Measurements from ENCODE around the gene TM4SF4. TPM values are rescaled to one million over a fixed set of nuclear protein-coding genes. Genes with fewer than 3 reads are reported as not detected.

The TM4SF4 gene
- total RNA-seq, 1 donor from 2014 or later: 0.67 TPM

DNA sequence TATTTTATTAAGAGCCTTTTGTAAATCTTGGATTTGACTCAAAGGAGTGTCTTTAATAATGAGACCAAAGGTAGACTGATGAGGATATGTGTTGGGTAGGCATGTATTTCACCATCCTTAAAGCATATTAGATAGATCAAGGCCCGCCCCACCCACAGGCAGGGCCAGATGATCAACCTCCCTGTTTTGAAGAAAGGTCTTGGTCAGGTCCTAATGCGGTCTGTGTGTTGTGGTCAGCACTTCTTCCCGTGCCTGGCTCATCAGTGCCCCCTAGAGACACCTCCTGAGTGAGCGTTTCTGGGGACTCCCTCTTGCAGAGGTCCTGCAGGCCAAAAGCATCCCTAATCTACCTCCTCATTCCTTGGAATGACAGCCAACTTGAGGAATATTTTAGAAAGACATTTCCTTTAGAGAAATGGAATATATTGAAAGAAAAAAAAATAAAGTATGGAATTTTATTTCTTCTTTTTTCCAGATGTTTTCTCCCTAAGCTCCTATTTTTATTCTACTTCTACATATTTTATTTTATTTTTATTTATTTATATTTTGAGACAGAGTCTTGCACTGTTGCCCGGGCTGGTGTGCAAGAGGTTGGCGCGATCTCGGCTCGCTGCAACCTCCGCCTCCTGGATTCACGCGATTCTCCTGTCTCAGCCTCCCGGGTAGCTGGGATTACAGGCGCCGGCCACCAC, 6.0 kb downstream of the TM4SF4 start:
- peaks cover 23% of the 10 kb centered on the region for H3K4me1 Mint-ChIP-seq (ENCODE audit: unreplicated experiment)
- peak; percentile 87 for DNase-seq (ENCODE audit: low spot score)

DNA sequence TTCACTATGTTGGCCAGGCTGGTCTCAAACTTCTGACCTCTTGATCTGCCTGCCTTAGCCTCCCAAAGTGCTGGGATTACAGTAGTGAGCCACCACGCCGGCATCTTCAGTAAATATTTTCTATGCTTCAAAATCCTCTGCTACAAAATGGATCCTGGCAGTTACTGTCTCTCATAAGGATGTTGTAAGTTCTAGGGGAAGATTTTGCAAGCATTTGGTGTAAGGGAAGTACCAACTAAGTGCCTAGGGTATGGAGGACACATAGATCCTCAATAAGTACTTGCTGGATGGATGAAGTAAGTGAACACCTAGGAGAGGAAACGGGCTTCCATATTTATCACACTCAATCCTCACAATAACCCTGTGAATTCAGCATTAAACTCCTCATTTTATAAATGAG, 6.6 kb downstream of the TM4SF4 start:
- Mint-ChIP-seq H3K4me1 (ENCODE audit: unreplicated experiment) (peaks cover 18% of the 10 kb centered on the region), H3K4me3 (ENCODE audit: unreplicated experiment) (no peak overlapping the region), H3K27me3 (ENCODE audit: unreplicated experiment) (no peaks in the 10 kb centered on the region), H3K9me3 (ENCODE audit: unreplicated experiment) (no peaks in the 10 kb centered on the region), H3K36me3 (ENCODE audit: low read depth, unreplicated experiment) (no peaks in the 10 kb centered on the region), H3K27ac (ENCODE audit: unreplicated experiment) (no peak overlapping the region)
- TF ChIP-seq, protein P1, sequence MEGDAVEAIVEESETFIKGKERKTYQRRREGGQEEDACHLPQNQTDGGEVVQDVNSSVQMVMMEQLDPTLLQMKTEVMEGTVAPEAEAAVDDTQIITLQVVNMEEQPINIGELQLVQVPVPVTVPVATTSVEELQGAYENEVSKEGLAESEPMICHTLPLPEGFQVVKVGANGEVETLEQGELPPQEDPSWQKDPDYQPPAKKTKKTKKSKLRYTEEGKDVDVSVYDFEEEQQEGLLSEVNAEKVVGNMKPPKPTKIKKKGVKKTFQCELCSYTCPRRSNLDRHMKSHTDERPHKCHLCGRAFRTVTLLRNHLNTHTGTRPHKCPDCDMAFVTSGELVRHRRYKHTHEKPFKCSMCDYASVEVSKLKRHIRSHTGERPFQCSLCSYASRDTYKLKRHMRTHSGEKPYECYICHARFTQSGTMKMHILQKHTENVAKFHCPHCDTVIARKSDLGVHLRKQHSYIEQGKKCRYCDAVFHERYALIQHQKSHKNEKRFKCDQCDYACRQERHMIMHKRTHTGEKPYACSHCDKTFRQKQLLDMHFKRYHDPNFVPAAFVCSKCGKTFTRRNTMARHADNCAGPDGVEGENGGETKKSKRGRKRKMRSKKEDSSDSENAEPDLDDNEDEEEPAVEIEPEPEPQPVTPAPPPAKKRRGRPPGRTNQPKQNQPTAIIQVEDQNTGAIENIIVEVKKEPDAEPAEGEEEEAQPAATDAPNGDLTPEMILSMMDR (IDR thresholded peaks at IDR 0.05; ENCODE audit: unreplicated experiment): no peak
- DNase-seq (ENCODE audit: low spot score): no peak

More for the DNA sequence above, 6.0 kb downstream of the TM4SF4 start:
- Mint-ChIP-seq H3K4me3 (ENCODE audit: unreplicated experiment) (no peak overlapping the region), H3K27me3 (ENCODE audit: unreplicated experiment) (no peaks in the 10 kb centered on the region), H3K36me3 (ENCODE audit: low read depth, unreplicated experiment) (no peaks in the 10 kb centered on the region), H3K9me3 (ENCODE audit: unreplicated experiment) (no peaks in the 10 kb centered on the region), H3K27ac (ENCODE audit: unreplicated experiment) (peak overlapping the region; percentile 97)
- TF ChIP-seq, protein P1 (IDR thresholded peaks at IDR 0.05; ENCODE audit: unreplicated experiment): peak; percentile 67

DNA sequence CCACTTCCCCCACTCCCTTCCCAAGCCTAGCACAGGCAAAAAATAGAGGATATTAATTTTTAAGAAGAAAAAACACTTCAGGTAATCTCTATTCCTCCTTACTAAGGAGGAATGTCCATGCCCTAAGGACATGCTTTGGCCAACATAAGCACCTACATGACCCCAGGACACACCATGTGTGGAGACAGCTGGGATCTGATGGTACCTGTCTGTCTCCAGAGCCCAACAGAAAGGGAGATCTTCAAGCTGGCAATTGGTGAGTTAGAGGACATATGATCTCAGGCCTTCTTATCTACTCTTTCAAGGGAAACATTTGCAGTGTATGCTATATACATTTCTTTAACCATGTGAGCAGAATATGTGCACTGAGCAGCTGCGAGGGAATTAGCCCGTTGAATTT, 7.0 kb downstream of the TM4SF4 start:
- peaks cover 15% of the 10 kb centered on the region for H3K4me1 Mint-ChIP-seq (ENCODE audit: unreplicated experiment)
- no peak overlapping the region for H3K27ac Mint-ChIP-seq (ENCODE audit: unreplicated experiment)
- H3K9me3 Mint-ChIP-seq (ENCODE audit: unreplicated experiment): no peaks in the 10 kb centered on the region
- H3K36me3 Mint-ChIP-seq (ENCODE audit: low read depth, unreplicated experiment): no peaks in the 10 kb centered on the region
- no peak overlapping the region for H3K4me3 Mint-ChIP-seq (ENCODE audit: unreplicated experiment)
- DNase-seq (ENCODE audit: low spot score): no peak
- TF ChIP-seq, protein P1 (IDR thresholded peaks at IDR 0.05; ENCODE audit: unreplicated experiment): no peak
- no peaks in the 10 kb centered on the region for H3K27me3 Mint-ChIP-seq (ENCODE audit: unreplicated experiment)

DNA sequence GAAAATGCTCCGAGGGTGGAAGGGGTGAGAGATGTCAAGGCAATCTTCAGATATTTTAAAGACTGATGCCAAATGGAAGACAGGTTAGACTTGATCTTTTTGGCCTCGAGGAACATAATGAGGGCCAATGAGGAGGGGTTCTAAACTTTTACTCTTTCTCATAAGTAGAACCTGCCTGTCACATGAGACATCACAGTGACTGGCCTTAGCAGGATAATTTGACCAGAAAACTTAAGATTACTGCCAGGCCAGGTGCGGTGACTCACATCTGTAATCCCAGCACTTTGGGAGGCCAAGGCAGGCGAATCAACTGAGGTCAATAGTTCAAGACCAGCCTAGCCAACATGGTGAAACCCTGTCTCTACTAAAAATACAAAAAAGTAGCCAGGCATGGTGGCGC, 12.2 kb downstream of the TM4SF4 start:
- TF ChIP-seq, protein P1 (IDR thresholded peaks at IDR 0.05; ENCODE audit: unreplicated experiment): no peak
- no peak for DNase-seq (ENCODE audit: low spot score)
- Mint-ChIP-seq H3K9me3 (ENCODE audit: unreplicated experiment) (no peaks in the 10 kb centered on the region), H3K4me1 (ENCODE audit: unreplicated experiment) (peaks cover 17% of the 10 kb centered on the region), H3K36me3 (ENCODE audit: low read depth, unreplicated experiment) (no peaks in the 10 kb centered on the region), H3K27ac (ENCODE audit: unreplicated experiment) (no peak overlapping the region), H3K4me3 (ENCODE audit: unreplicated experiment) (no peak overlapping the region), H3K27me3 (ENCODE audit: unreplicated experiment) (no peaks in the 10 kb centered on the region)

DNA sequence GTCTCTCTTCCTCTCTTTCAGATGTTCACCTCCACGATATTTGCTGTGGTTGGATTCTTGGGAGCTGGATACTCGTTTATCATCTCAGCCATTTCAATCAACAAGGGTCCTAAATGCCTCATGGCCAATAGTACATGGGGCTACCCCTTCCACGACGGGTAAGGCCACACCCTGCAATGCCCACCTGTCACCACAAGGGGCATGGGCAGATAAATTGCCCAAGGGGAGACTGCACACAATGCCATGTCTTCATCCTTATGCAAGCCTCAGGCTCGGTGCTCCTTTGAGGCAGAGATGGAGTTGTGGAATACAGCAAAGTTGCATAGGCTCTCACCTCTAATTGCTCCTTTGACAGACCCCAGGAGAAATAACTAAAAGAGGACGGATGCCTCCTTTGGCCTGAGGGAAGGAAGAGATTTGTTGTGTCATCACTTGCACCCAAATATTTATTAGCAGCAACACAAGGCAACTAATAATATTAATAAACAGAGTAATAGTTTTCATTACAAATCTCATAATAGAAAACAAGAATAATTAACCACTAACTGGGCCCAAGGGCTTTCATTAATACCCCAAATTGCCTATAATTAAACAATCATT, 13.2 kb downstream of the TM4SF4 start:
- Mint-ChIP-seq H3K27ac (ENCODE audit: unreplicated experiment) (no peak overlapping the region), H3K4me1 (ENCODE audit: unreplicated experiment) (peaks cover 17% of the 10 kb centered on the region), H3K4me3 (ENCODE audit: unreplicated experiment) (no peak overlapping the region), H3K36me3 (ENCODE audit: low read depth, unreplicated experiment) (no peaks in the 10 kb centered on the region), H3K9me3 (ENCODE audit: unreplicated experiment) (no peaks in the 10 kb centered on the region), H3K27me3 (ENCODE audit: unreplicated experiment) (no peaks in the 10 kb centered on the region)
- peak; percentile 43 for DNase-seq (ENCODE audit: low spot score)
- TF ChIP-seq, protein P1 (IDR thresholded peaks at IDR 0.05; ENCODE audit: unreplicated experiment): peak; percentile 79

Measured in endothelial cell (in vitro differentiated cells).